SHP77 (cell line): Measurements from ENCODE around the gene NASP.
A peak's percentile ranks its signal among the peaks of the same experiment; 100 is the strongest.

ENCODE experiments used
- DNase-seq, 2 experiments: peaks; one replicate each; lab custom pipeline; 2025; lab: John Stamatoyannopoulos, UW

The NASP gene

DNA sequence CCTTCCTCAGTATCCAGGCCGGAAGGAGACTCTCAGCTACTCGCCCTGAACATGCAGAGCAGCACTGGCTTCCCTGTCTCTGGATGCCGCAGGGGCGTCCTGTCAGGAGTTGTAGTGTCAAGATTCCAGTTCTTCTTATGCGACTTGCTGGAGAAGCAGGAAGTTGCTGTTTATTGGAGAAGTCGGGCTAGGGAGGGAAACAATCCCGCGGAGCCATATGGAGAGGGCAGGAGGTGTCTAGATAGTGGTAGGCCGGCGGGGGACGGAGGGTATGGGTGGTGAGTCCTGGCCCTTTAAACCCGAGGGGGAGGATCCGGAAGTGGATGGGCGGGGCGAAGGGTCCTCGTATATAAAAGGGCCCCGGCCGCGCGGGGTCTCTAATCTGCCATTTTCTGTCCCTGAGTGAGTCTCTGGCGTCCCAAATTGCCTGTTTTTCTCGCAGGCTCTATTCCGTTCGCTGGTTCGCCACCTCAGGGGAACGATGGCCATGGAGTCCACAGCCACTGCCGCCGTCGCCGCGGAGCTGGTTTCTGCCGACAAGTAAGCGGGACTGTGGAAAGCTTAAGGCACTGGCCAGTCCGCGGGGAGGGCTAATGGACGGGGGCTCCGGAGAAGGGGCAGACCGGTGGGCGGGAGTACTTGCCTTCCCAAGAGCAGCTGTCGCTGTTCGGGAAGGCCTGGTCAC is at the start of gene NASP:
TSS of gene NASP (plus strand) at position 376 of the 685 bp plus-strand sequence. CDS start at position 482, 106 bp downstream.
- DNase-seq, result peak; percentile 57 to 70

DNA sequence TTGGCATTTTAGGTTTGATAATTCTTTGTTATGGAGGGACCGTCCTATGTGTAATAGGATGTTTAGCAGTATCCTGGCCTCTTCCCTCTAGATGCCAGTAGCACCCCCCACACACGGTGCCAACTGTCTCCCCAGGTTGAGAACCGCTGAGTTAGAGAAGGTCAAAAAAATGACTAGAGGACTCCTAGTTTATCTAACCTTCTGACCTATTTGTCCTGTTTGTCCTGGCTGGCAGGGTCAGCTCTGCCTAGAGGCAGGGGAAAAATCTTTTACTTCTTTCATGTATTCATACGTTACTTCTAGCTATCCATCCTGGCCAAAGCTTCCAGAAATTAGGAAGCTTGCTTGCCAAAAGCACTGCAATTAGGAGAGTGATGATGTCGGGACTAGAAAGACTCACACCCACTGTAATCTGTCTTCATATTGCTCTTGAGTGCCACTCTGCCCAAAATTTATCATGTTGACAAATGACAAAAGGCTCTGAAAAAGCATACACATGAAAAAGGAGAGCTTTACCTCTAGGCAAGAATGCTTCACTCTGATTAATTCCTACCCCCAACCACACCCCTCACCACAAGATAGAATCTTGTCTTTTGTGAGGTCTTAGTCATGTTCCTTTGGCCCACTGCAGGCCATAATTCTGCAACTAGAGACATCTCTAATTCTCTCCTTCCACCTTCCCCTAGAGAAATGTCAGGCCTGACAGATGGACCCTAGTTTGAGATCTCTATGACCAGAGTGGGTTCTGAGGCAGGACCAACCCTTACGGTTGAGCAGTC is 47.7 kb upstream of the NASP start:
- DNase-seq, result no peak

DNA sequence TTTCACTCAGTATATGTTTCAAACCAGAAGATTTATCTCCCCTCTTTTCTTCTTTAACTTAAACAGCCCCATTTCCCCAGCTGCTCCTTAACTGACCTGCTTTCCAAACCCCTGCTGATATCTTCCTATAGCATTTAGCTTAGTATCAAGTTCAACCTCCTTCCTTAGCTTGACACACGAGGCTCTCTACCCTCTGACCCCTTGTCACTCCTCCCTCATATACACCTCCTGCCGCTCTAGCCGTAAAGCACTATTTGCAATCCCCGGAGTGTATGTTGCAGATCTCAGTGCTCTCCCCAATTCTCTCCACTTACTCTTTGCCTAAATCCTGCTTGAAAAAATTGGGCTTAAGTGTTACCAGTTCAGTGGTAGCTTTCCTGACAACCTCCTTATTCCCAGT is 47.0 kb upstream of the NASP start:
- DNase-seq, result no peak

GRCh38 chr1:45541193-45541592 is 42.6 kb upstream of the NASP start:
- no peak for DNase-seq

DNA sequence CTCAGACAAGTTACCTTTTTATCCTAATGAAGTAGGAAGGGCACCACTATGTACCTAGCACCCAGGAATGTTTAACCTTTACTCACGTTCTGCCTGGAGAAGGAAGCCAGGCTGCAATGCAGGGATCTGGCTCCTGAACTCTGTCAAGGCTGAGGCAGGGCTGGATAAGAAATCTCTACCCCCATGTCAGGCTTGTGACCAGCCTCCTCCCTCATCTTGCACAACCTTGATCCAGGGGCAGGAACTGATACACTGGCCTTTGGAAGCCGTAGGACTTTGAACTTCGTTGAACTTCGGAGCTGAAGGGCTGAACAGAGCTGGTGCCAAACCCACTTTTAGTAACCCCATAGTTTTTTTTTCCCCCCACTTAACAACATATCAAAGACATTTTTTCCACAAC is 41.2 kb upstream of the NASP start:
- DNase-seq, result no peak

GRCh38 chr1:45543581-45544417 is 40.0 kb upstream of the NASP start:
- no peak for DNase-seq

DNA sequence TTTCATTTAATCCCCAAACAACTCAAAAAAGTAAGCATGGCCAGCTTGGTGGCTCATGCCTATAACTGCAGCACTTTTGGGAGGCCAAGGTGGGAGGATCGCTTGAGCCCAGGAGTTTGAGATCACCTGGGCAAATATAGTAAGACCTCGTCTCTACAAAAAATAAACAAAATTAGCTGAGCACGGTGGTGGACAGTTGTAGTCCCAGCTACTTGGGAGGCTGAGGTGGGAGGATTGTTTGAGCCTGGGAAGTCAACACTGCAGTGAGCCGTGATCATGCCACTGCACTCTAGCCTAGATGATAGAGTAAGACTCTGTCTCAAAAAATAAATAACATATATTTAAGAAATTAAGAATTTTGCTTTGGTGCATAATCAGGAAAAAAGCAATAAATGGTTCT is 39.3 kb upstream of the NASP start:
- DNase-seq, result no peak

- no peak for DNase-seq
Observed at GRCh38 chr1:45545019-45545493, 38.8 kb upstream of the NASP start.

- no peak for DNase-seq
Observed at GRCh38 chr1:45545553-45546310, 38.1 kb upstream of the NASP start.

- DNase-seq, result peak; percentile 83 to 91
Observed at GRCh38 chr1:45550401-45551351, 33.2 kb upstream of the NASP start, which contains the start of gene AKR1A1. Gene AKR1A1 (plus strand): TSS chr1:45550826. CDS start chr1:45561795, 10,969 bp downstream.

DNA sequence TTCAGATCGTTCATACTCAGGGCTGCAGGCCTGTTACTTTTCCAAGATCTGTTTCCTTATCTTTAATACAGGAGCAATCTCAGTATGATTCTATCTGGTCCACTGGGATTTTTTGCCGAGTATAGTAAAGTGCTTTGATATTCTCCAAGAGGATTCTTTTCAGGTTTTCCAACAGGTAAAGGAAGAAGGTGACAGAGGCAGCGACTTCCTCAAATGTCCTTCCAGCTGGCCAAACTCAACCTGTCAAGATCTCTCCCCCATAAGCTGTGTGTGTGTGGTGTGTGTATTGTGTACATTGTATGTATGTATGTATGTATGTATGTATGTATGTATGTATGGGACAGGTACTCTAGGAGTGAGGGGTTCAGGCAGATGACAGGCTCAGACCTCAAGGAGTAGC is 32.2 kb upstream of the NASP start:
- DNase-seq, result no peak

- peak in 1 of 2 experiments; percentile 10 for DNase-seq
Observed at GRCh38 chr1:45552331-45552730, 31.5 kb upstream of the NASP start.

DNA sequence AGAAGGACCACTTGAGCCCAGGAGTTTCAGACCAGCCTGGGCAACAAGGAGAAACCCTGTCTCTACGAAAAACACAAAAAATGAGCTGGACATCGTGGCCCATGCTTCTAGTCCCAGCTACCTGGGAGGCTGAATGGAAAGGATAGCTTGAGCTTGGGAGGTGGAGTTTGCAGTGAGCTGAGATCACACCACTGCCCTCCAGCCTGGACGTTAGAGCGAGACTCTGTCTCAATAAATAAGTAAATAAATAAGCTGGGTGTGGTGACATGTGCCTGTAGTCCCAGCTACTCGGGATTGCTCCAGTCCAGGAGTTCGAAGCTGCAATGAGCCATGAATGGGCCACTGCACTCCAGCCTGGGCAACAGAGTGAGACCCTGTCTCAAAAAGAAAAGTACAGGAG is 29.6 kb upstream of the NASP start:
- no peak for DNase-seq

DNA sequence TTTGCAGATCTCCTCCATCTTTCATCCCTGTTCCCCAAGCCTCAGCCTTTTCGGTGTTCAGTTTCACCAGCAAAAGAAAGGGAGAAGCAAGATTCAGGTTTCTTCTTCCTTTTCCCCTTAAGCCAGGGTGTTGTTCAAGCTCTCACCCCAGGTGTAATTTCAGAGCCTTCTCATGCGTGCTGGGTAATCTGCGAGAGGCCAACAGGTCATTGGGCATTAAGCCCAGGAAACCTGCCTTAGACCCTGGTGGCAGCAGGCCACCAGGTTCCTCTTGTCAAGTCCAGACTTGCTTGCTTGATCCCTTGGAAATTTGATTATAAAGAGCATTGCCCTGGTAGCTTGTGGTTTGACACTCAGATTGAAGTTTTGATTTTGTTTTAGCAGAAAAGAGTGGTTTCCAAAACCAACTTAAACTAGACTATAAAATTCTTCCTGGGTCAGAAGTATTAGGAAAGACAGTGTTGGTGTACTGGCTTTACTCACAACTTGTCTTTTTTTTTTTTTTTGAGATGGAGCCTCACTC is 26.4 kb upstream of the NASP start:
- no peak for DNase-seq

DNA sequence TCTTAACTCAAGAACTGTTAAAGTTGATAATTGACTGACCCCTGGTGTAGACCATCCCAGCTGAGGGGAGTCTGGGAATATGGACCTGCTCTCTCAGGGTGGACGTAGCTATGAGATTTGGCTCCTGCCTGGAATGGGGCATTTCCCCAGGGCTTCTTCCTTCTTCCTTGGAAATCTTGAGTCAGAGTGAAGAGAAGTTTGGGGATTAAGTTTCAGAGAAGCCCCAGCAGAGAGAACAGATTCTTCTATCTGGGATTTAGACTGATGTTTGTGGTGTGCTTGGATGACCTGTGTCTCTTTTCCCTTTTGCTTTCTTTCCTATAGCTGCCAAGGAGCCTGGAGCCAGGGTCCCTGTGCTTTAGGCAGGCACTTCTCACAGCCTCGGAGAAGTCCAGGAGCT is 20.0 kb upstream of the NASP start:
- DNase-seq, result no peak

DNA sequence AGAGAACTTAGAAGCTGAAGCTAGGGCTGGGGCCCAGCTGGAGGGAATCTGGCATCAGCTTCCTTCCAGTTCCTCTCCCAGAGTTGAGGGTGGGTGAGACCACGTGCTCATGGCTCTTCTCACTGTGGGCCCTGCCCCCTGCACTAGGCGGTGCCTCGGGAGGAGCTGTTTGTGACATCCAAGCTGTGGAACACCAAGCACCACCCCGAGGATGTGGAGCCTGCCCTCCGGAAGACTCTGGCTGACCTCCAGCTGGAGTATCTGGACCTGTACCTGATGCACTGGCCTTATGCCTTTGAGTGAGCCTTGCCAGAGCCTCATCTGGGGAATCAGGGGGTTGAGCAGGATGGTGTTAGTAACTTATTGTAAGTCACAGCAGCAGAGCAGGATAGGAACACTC is 17.1 kb upstream of the NASP start:
- DNase-seq, result no peak

- DNase-seq, result no peak
Observed at GRCh38 chr1:45567911-45568310, 15.9 kb upstream of the NASP start.

GRCh38 chr1:45568421-45568820 is 15.4 kb upstream of the NASP start:
- no peak for DNase-seq

DNA sequence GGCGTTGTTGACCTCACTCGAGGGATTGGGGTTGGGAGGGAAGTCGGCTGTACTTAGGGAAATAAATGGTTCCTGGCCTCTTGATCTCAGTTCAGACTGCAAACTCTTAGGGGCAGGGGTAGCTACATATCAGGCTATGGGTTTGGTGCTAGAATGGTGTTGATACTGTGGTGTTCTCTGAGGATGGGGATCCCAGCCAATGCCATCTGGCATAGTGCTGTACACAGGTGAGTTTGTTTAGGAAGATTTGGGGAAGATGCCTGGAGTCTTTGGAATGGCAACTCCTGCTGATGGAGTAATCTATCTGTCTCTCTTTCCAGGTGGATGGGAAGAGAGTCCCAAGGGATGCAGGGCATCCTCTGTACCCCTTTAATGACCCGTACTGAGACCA is 14.3 kb upstream of the NASP start:
- DNase-seq, result no peak

GRCh38 chr1:45569962-45570581 is 13.8 kb upstream of the NASP start:
- DNase-seq, result peak; percentile 32 to 57
